ENCODE results near the gene MAGI2.

GRCh38 chr7:79319369-79319768 is 134.1 kb downstream of the MAGI2 start:
- TF ChIP-seq RARB (CRISPR knock-in tag; IDR thresholded peaks at IDR 0.05), result no peak
- no peak for TF ChIP-seq ZFP3 (CRISPR knock-in tag; IDR thresholded peaks at IDR 0.05)
- TF ChIP-seq, protein P1, sequence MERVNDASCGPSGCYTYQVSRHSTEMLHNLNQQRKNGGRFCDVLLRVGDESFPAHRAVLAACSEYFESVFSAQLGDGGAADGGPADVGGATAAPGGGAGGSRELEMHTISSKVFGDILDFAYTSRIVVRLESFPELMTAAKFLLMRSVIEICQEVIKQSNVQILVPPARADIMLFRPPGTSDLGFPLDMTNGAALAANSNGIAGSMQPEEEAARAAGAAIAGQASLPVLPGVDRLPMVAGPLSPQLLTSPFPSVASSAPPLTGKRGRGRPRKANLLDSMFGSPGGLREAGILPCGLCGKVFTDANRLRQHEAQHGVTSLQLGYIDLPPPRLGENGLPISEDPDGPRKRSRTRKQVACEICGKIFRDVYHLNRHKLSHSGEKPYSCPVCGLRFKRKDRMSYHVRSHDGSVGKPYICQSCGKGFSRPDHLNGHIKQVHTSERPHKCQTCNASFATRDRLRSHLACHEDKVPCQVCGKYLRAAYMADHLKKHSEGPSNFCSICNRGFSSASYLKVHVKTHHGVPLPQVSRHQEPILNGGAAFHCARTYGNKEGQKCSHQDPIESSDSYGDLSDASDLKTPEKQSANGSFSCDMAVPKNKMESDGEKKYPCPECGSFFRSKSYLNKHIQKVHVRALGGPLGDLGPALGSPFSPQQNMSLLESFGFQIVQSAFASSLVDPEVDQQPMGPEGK (CRISPR knock-in tag; IDR thresholded peaks at IDR 0.05; ENCODE audit: borderline replicate concordance), result no peak
- no peak for TF ChIP-seq ARNTL (CRISPR knock-in tag; IDR thresholded peaks at IDR 0.05; ENCODE audit: borderline replicate concordance, low read depth)
- TF ChIP-seq ZC3H10 (CRISPR knock-in tag; IDR thresholded peaks at IDR 0.05), result no peak
- TF ChIP-seq TCF4 (CRISPR knock-in tag; IDR thresholded peaks at IDR 0.05; ENCODE audit: borderline replicate concordance), result no peak
- TF ChIP-seq PPARA (CRISPR knock-in tag; IDR thresholded peaks at IDR 0.05; ENCODE audit: borderline replicate concordance), result no peak
- no peak for TF ChIP-seq OSR1 (CRISPR knock-in tag; IDR thresholded peaks at IDR 0.05)
- no peak for TF ChIP-seq ISL1 (CRISPR knock-in tag; IDR thresholded peaks at IDR 0.05)
- TF ChIP-seq TOX (CRISPR knock-in tag; IDR thresholded peaks at IDR 0.05; ENCODE audit: borderline replicate concordance), result no peak
- TF ChIP-seq, protein P2, sequence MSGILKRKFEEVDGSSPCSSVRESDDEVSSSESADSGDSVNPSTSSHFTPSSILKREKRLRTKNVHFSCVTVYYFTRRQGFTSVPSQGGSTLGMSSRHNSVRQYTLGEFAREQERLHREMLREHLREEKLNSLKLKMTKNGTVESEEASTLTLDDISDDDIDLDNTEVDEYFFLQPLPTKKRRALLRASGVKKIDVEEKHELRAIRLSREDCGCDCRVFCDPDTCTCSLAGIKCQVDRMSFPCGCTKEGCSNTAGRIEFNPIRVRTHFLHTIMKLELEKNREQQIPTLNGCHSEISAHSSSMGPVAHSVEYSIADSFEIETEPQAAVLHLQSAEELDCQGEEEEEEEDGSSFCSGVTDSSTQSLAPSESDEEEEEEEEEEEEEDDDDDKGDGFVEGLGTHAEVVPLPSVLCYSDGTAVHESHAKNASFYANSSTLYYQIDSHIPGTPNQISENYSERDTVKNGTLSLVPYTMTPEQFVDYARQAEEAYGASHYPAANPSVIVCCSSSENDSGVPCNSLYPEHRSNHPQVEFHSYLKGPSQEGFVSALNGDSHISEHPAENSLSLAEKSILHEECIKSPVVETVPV (CRISPR knock-in tag; IDR thresholded peaks at IDR 0.05), result no peak
- TF ChIP-seq, protein P3, sequence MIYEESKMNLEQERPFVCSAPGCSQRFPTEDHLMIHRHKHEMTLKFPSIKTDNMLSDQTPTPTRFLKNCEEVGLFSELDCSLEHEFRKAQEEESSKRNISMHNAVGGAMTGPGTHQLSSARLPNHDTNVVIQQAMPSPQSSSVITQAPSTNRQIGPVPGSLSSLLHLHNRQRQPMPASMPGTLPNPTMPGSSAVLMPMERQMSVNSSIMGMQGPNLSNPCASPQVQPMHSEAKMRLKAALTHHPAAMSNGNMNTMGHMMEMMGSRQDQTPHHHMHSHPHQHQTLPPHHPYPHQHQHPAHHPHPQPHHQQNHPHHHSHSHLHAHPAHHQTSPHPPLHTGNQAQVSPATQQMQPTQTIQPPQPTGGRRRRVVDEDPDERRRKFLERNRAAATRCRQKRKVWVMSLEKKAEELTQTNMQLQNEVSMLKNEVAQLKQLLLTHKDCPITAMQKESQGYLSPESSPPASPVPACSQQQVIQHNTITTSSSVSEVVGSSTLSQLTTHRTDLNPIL (CRISPR knock-in tag; IDR thresholded peaks at IDR 0.05; ENCODE audit: low read depth), result no peak
- TF ChIP-seq, protein P4, sequence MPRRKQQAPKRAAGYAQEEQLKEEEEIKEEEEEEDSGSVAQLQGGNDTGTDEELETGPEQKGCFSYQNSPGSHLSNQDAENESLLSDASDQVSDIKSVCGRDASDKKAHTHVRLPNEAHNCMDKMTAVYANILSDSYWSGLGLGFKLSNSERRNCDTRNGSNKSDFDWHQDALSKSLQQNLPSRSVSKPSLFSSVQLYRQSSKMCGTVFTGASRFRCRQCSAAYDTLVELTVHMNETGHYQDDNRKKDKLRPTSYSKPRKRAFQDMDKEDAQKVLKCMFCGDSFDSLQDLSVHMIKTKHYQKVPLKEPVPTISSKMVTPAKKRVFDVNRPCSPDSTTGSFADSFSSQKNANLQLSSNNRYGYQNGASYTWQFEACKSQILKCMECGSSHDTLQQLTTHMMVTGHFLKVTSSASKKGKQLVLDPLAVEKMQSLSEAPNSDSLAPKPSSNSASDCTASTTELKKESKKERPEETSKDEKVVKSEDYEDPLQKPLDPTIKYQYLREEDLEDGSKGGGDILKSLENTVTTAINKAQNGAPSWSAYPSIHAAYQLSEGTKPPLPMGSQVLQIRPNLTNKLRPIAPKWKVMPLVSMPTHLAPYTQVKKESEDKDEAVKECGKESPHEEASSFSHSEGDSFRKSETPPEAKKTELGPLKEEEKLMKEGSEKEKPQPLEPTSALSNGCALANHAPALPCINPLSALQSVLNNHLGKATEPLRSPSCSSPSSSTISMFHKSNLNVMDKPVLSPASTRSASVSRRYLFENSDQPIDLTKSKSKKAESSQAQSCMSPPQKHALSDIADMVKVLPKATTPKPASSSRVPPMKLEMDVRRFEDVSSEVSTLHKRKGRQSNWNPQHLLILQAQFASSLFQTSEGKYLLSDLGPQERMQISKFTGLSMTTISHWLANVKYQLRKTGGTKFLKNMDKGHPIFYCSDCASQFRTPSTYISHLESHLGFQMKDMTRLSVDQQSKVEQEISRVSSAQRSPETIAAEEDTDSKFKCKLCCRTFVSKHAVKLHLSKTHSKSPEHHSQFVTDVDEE (CRISPR knock-in tag; IDR thresholded peaks at IDR 0.05), result no peak

Measured in SK-N-SH treated with all-trans-retinoic acid at 6 μM for 48 hours (cell line).